ENCODE measurements around the gene CYP27A1.

GRCh38 chr2:218786133-218786532, 4.2 kb downstream of the CYP27A1 start:
- TF ChIP-seq CTCF (IDR thresholded peaks at IDR 0.05; ENCODE audit: low read depth, low read length, missing input control) (no peak), REST (IDR thresholded peaks at IDR 0.05) (no peak), RAD21 (IDR thresholded peaks at IDR 0.05) (no peak), TAF1 (conservative IDR thresholded peaks at IDR 0.05) (no peak), EGR1 (IDR thresholded peaks at IDR 0.05; ENCODE audit: low read depth in 2 of 2) (no peak), MAX (IDR thresholded peaks at IDR 0.05) (no peak), SP1 (IDR thresholded peaks at IDR 0.05) (no peak), NR2F2 (IDR thresholded peaks at IDR 0.05) (no peak), RXRA (IDR thresholded peaks at IDR 0.05) (no peak), ZBTB33 (IDR thresholded peaks at IDR 0.05) (no peak), HNF4G (IDR thresholded peaks at IDR 0.05) (no peak), JUND (IDR thresholded peaks at IDR 0.05) (no peak), YY1 (IDR thresholded peaks at IDR 0.05) (no peak)
- TF ChIP-seq, protein P1, sequence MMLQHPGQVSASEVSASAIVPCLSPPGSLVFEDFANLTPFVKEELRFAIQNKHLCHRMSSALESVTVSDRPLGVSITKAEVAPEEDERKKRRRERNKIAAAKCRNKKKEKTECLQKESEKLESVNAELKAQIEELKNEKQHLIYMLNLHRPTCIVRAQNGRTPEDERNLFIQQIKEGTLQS (IDR thresholded peaks at IDR 0.05) = no peak
